GM23338 (cell line): ENCODE measurements around the gene TF. TPM values are rescaled to one million over a fixed set of nuclear protein-coding genes. Genes with fewer than 3 reads are reported as not detected.

ENCODE experiments used
- ATAC-seq: fragments of 200-7000 bp; cut with Tn5 transposase; 3 replicates; pipeline ENCODE4 v1.9.1; 2020
- DNase-seq: peaks from one replicate; pipeline ENCODE4 v3.0.0-alpha.2; 2015; ENCODE audit warnings: low spot score
- H2AFZ ChIP-seq: fragments of 200-600 bp; sonication (generic); 2 replicates; pipeline ENCODE4 v1.8.0; 2016; ENCODE audit warnings: antibody characterized with exemption, mild to moderate bottlenecking, moderate library complexity
- H3F3A ChIP-seq: fragments of 200-600 bp; sonication (generic); replicated peaks from 2 replicates; pipeline ENCODE4 v1.8.0; 2017; ENCODE audit warnings: antibody characterized with exemption, mixed run types, low read depth
- H3K27ac ChIP-seq: fragments of 200-600 bp; sonication (generic); 2 replicates; pipeline ENCODE4 v1.6.1; 2016; ENCODE audit warnings: low read depth
- H3K27me3 ChIP-seq: fragments of 200-600 bp; sonication (generic); 2 replicates; pipeline ENCODE4 v1.8.0; 2016; ENCODE audit warnings: mild to moderate bottlenecking, mixed run types, moderate library complexity; ENCODE audit not compliant: insufficient read depth
- H3K36me3 ChIP-seq: fragments of 200-600 bp; sonication (generic); 2 replicates; pipeline ENCODE4 v1.8.0; 2016; ENCODE audit warnings: mild to moderate bottlenecking; ENCODE audit not compliant: insufficient read depth
- H3K4me1 ChIP-seq: fragments of 200-600 bp; sonication (generic); 2 replicates; pipeline ENCODE4 v1.8.0; 2016; ENCODE audit warnings: mild to moderate bottlenecking, moderate library complexity; ENCODE audit not compliant: insufficient read depth
- H3K4me2 ChIP-seq: fragments of 200-600 bp; sonication (generic); 2 replicates; pipeline ENCODE4 v1.7.1; 2017; ENCODE audit warnings: mixed run types
- H3K4me3 ChIP-seq: fragments of 200-600 bp; sonication (generic); 2 replicates; pipeline ENCODE4 v1.6.1; 2016; ENCODE audit warnings: mixed run types
- H3K79me2 ChIP-seq: fragments of 200-600 bp; sonication (generic); replicated peaks from 2 replicates; pipeline ENCODE4 v1.8.0; 2017; ENCODE audit warnings: mild to moderate bottlenecking; ENCODE audit not compliant: insufficient read depth
- H3K9me2 ChIP-seq: fragments of 200-600 bp; sonication (generic); 2 replicates; pipeline ENCODE4 v1.8.0; 2017; ENCODE audit not compliant: insufficient read depth
- H4K20me1 ChIP-seq: fragments of 200-600 bp; sonication (generic); replicated peaks from 2 replicates; pipeline ENCODE4 v1.8.0; 2017; ENCODE audit warnings: mild to moderate bottlenecking; ENCODE audit not compliant: insufficient read depth
- H3K27ac Mint-ChIP-seq: 2 replicates; pipeline ENCODE4 v1.8.0; 2020; ENCODE audit warnings: inconsistent platforms, mild to moderate bottlenecking, moderate library complexity, mixed read lengths
- H3K27me3 Mint-ChIP-seq: 3 replicates; pipeline ENCODE4 v1.8.0; 2022; ENCODE audit warnings: low read depth, mild to moderate bottlenecking, moderate library complexity, mixed read lengths, inconsistent platforms; ENCODE audit not compliant: insufficient read depth, poor library complexity
- H3K36me3 Mint-ChIP-seq: 3 replicates; pipeline ENCODE4 v1.8.0; 2021; ENCODE audit warnings: low read depth, mild to moderate bottlenecking, inconsistent platforms, moderate library complexity, mixed read lengths
- H3K4me1 Mint-ChIP-seq: 3 replicates; pipeline ENCODE4 v1.8.0; 2020; ENCODE audit warnings: mild to moderate bottlenecking, inconsistent platforms, mixed read lengths
- H3K4me3 Mint-ChIP-seq: 3 replicates; pipeline ENCODE4 v1.8.0; 2021; ENCODE audit warnings: moderate library complexity, mild to moderate bottlenecking, inconsistent platforms, mixed read lengths
- H3K9me3 Mint-ChIP-seq: 3 replicates; pipeline ENCODE4 v1.8.0; 2020; ENCODE audit warnings: moderate library complexity, mild to moderate bottlenecking, inconsistent platforms, mixed read lengths
- CREB1 ChIP-seq: fragments of 250-450 bp; sonication (Bioruptor Pico); IDR thresholded peaks from 2 replicates; pipeline ENCODE4 v1.5.0; 2020; ENCODE audit warnings: low read depth, mild to moderate bottlenecking, moderate library complexity
- CTCF ChIP-seq, 2 experiments: fragments of 200-600 bp in 1 of 2; sonication (generic) in 1 of 2; conservative IDR thresholded peaks; 2 replicates each; pipeline versions ENCODE4 v1.5.1 to v1.6.1; 2016 to 2017; ENCODE audit warnings: antibody characterized with exemption in 2 of 2, low read depth in 2 of 2, mild to moderate bottlenecking in 2 of 2, moderate library complexity in 1 of 2
- ETS1 ChIP-seq: IDR thresholded peaks from 2 replicates; pipeline ENCODE4 v1.6.1; 2016; ENCODE audit warnings: antibody characterized with exemption
- EZH2 ChIP-seq: fragments of 200-600 bp; sonication (generic); IDR thresholded peaks from one replicate; pipeline ENCODE4 v1.8.0; 2017; ENCODE audit warnings: antibody characterized with exemption, mild to moderate bottlenecking, low read depth; ENCODE audit not compliant: unreplicated experiment
- EZH2phosphoT487 ChIP-seq: fragments of 200-600 bp; sonication (generic); IDR thresholded peaks from one replicate; pipeline ENCODE4 v1.8.1; 2018; ENCODE audit warnings: antibody characterized with exemption; ENCODE audit not compliant: unreplicated experiment
- JUNB ChIP-seq: IDR thresholded peaks from one replicate; pipeline ENCODE4 v1.6.1; 2016; ENCODE audit warnings: antibody characterized with exemption; ENCODE audit not compliant: unreplicated experiment
- POLR2AphosphoS5 ChIP-seq: IDR thresholded peaks from 2 replicates; pipeline ENCODE4 v1.6.1; 2016; ENCODE audit warnings: antibody characterized with exemption, low read depth
- REST ChIP-seq: IDR thresholded peaks from one replicate; pipeline ENCODE4 v1.6.1; 2018; ENCODE audit warnings: antibody characterized with exemption; ENCODE audit not compliant: unreplicated experiment
- STAT1 ChIP-seq: IDR thresholded peaks from one replicate; pipeline ENCODE4 v1.6.1; 2016; ENCODE audit warnings: antibody characterized with exemption; ENCODE audit not compliant: unreplicated experiment
- ZNF114 ChIP-seq: fragments of 250-450 bp; sonication (Bioruptor Pico); IDR thresholded peaks from 2 replicates; pipeline ENCODE4 v1.5.0; 2020; ENCODE audit warnings: mild to moderate bottlenecking, moderate library complexity
- ZNF331 ChIP-seq: fragments of 250-450 bp; sonication (Bioruptor Pico); IDR thresholded peaks from 2 replicates; pipeline ENCODE4 v1.5.0; 2020; ENCODE audit warnings: low read depth, mild to moderate bottlenecking, moderate library complexity
- polyA plus RNA-seq: library from polyadenylated mRNA; unstranded; fragments of >200 nt; fragmentation: Nextera tagmentation; extraction: Ambion mirVana; gene quantifications from 2 replicates; pipeline ENCODE4 v1.2.1, GENCODE V29; 2016
- total RNA-seq: library from RNA; depleted of rRNA; stranded (reverse); fragments of >200 nt; shearing (Covaris generic); gene quantifications from 2 replicates; pipeline ENCODE4 v1.2.3, GENCODE V29; 2014

The TF gene
- total and polyA plus RNA-seq, 2 experiments from 2014 or later: 0.03 to 0.76 TPM

- Mint-ChIP-seq H3K36me3 (peaks cover 8% of the 10 kb centered on the region; the same call in 2 of the 3 replicates), H3K27ac (no peak overlapping the region), H3K4me1 (peaks cover 2% of the 10 kb centered on the region; the same call in 2 of the 3 replicates), H3K27me3 (no peaks in the 10 kb centered on the region), H3K9me3 (peaks cover 14% of the 10 kb centered on the region), H3K4me3 (no peak overlapping the region)
- Histone ChIP-seq H3K4me3 (no peak overlapping the region), H2AFZ (no peak overlapping the region), H4K20me1 (no peaks in the 10 kb centered on the region), H3K27me3 (no peaks in the 10 kb centered on the region), H3K79me2 (no peaks in the 10 kb centered on the region), H3K9me2 (no peaks in the 10 kb centered on the region; the same call in none of the 2 replicates), H3F3A (no peaks in the 10 kb centered on the region), H3K4me2 (no peak overlapping the region), H3K4me1 (no peaks in the 10 kb centered on the region), H3K36me3 (no peaks in the 10 kb centered on the region), H3K27ac (no peak overlapping the region)
- TF ChIP-seq REST (no peak), JUNB (no peak), CTCF (conservative IDR thresholded peaks at IDR 0.05; ENCODE audit: low read depth in 2 of 2) (no peak), CREB1 (CRISPR knock-in tag) (no peak), EZH2phosphoT487 (no peak), STAT1 (no peak), EZH2 (no peak), ZNF331 (no peak), ZNF114 (CRISPR knock-in tag) (no peak), ETS1 (no peak), POLR2AphosphoS5 (no peak)
- ATAC-seq (no peak), DNase-seq (no peak)
These were observed 53.8 kb downstream of the TF start for GRCh38 chr3:133799794-133800585.
